Prostate gland (tissue), 2 donors: ENCODE results near the gene ACTN2. TPM values are rescaled to one million over a fixed set of nuclear protein-coding genes. Genes with fewer than 3 reads are reported as not detected.

Source experiments
- DNase-seq: peaks from one replicate; pipeline ENCODE4 v3.0.0-alpha.2; 2019; ENCODE audit warnings: low spot score
- H3K27ac ChIP-seq, 2 donors: fragments of 200-600 bp; sonication (generic); 2 replicates each; pipeline ENCODE4 v1.5.1; 2017 to 2019
- H3K27me3 ChIP-seq: fragments of 200-600 bp; sonication (generic); replicated peaks from 2 replicates; pipeline ENCODE4 v1.5.1; 2019; ENCODE audit not compliant: insufficient read depth
- H3K36me3 ChIP-seq, 2 donors: fragments of 200-600 bp; sonication (generic); 1 replicate in 1 of 2; 2 replicates in 1 of 2; pipeline versions ENCODE4 v1.5.1 to v1.8.1; 2017 to 2019
- H3K4me1 ChIP-seq: fragments of 200-600 bp; sonication (generic); replicated peaks from 2 replicates; pipeline ENCODE4 v1.5.1; 2019
- H3K4me3 ChIP-seq, 2 donors: fragments of 200-600 bp; sonication (generic); 2 replicates each; pipeline ENCODE4 v1.5.1; 2017 to 2019
- H3K9me3 ChIP-seq: fragments of 200-600 bp; sonication (generic); 2 replicates; pipeline ENCODE4 v1.5.1; 2017
- POLR2A ChIP-seq: fragments of 450-650 bp; IDR thresholded peaks from one replicate; pipeline ENCODE4 v1.6.1; 2016; ENCODE audit warnings: antibody characterized with exemption, mild to moderate bottlenecking
- POLR2AphosphoS5 ChIP-seq: sonication (generic); formaldehyde crosslinking; IDR thresholded peaks from one replicate; pipeline ENCODE4 v1.6.1; 2017; ENCODE audit warnings: antibody characterized with exemption
- WGBS: methylation state at CpG from one replicate; pipeline ENCODE4 v1.1.5; 2018; 5-methylcytosine and 5-hydroxymethylcytosine counted together
- intact Hi-C: fragments of 100-400 bp; cut with DNase I; formaldehyde crosslinking; loops from one replicate; pipeline ENCODE4 v1.14.2; 2022
- total RNA-seq, 2 donors: library from RNA; depleted of rRNA; stranded (reverse); fragments of >200 nt; gene quantifications; one replicate each; pipeline ENCODE4 v1.1.0, GENCODE V29; 2016
- TF ChIP-seq, protein P1 (sequence below), 4 experiments: fragments of 200-600 bp in 2 of 4; fragments of 450-650 bp in 2 of 4; sonication (generic) in 2 of 4; IDR thresholded peaks; 1 replicate in 3 of 4; 2 replicates in 1 of 4; pipeline ENCODE4 v1.5.1; 2016 to 2019; ENCODE audit warnings: antibody characterized with exemption in 4 of 4, mild to moderate bottlenecking in 2 of 4, moderate library complexity in 2 of 4

The ACTN2 gene
- total RNA-seq, 2 donors from 2014 or later: 7.6 to 36.4 TPM

DNA sequence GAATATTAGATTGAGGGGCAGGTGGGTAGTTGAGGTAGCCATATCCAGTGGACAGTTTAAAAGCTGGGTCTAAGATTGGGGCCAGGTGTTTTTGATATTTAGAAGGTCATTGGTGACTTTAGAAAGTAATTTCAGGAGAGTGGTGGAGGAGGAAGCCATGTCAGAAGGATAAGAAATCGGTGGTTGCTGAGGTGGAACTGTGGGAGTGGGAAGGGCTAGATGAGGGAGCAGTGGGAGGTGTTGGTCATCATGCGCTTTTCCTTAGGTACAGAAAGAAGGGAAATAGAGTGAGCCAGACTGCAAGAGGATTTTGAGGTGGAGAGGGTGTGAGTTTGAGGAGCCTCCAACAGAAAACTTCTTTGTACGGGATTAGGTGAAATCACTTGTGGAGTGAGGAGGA, 116.0 kb downstream of the ACTN2 start:
- Histone ChIP-seq H3K27ac (no peak overlapping the region), H3K4me3 (no peak overlapping the region), H3K27me3 (no peaks in the 10 kb centered on the region), H3K9me3 (no peaks in the 10 kb centered on the region), H3K36me3 (no peaks in the 10 kb centered on the region), H3K4me1 (no peaks in the 10 kb centered on the region)
- DNase-seq: no peak
- WGBS: 94% methylated on average over 2 of the region's 3 CpGs
- TF ChIP-seq, protein P1, sequence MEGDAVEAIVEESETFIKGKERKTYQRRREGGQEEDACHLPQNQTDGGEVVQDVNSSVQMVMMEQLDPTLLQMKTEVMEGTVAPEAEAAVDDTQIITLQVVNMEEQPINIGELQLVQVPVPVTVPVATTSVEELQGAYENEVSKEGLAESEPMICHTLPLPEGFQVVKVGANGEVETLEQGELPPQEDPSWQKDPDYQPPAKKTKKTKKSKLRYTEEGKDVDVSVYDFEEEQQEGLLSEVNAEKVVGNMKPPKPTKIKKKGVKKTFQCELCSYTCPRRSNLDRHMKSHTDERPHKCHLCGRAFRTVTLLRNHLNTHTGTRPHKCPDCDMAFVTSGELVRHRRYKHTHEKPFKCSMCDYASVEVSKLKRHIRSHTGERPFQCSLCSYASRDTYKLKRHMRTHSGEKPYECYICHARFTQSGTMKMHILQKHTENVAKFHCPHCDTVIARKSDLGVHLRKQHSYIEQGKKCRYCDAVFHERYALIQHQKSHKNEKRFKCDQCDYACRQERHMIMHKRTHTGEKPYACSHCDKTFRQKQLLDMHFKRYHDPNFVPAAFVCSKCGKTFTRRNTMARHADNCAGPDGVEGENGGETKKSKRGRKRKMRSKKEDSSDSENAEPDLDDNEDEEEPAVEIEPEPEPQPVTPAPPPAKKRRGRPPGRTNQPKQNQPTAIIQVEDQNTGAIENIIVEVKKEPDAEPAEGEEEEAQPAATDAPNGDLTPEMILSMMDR (IDR thresholded peaks at IDR 0.05): no peak
- TF ChIP-seq POLR2AphosphoS5 (no peak), POLR2A (no peak)
- intact Hi-C loops: no loop called here

DNA sequence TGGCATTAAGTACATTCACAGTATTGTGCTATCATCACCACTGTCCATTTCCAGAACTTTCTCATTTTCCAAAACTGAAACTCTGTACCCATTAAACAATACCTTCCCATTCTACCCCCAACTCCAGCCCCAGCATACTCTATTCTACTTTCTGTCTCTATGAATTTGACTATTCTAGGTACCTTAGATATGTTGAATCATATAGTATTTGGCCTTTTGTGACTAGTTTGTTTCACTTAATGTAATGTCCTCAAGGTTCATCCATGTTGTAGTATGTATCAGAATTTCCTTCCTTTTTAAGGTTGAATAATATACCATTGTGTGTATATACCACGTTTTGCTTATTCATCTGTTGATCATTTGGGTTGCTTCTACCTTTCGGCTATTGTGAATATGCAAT, 120.3 kb downstream of the ACTN2 start:
- DNase-seq: no peak
- WGBS: 90% methylated on average over 2 of the region's 2 CpGs
- intact Hi-C loops: no loop called here
- no peaks in the 10 kb centered on the region for H3K9me3 ChIP-seq
- no peak overlapping the region for H3K27ac ChIP-seq
- H3K4me3 ChIP-seq: no peak overlapping the region
- H3K27me3 ChIP-seq: no peaks in the 10 kb centered on the region
- no peaks in the 10 kb centered on the region for H3K36me3 ChIP-seq
- H3K4me1 ChIP-seq: no peaks in the 10 kb centered on the region
- TF ChIP-seq POLR2A: no peak
- TF ChIP-seq, protein P1 (IDR thresholded peaks at IDR 0.05): no peak
- TF ChIP-seq POLR2AphosphoS5: no peak

DNA sequence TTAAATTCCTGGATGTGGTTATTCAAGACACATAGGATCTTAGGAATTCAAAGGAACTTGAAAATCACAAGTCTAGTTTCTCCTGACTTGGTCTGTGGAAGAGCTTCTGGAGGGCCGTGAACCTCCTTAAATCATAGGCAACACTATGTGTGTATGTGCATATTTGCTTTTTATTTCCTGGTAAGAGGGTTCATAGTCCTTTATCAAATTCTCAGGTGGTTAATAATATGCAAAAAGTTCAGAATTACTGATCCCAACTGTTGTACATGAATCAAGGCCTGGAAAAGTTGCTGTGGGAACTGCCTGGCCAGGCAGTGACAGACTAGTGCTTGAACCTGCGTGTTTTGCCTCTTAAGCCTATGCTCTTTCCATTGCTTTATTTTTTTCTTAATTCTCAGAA, 121.7 kb downstream of the ACTN2 start:
- Histone ChIP-seq H3K4me3 (no peak overlapping the region), H3K4me1 (no peaks in the 10 kb centered on the region), H3K36me3 (no peaks in the 10 kb centered on the region), H3K9me3 (no peaks in the 10 kb centered on the region), H3K27ac (no peak overlapping the region), H3K27me3 (no peaks in the 10 kb centered on the region)
- intact Hi-C loops: no loop called here
- TF ChIP-seq, protein P1 (IDR thresholded peaks at IDR 0.05): no peak
- TF ChIP-seq POLR2AphosphoS5: no peak
- TF ChIP-seq POLR2A: no peak
- WGBS: 98% methylated on average over 2 of the region's 2 CpGs
- DNase-seq: no peak

DNA sequence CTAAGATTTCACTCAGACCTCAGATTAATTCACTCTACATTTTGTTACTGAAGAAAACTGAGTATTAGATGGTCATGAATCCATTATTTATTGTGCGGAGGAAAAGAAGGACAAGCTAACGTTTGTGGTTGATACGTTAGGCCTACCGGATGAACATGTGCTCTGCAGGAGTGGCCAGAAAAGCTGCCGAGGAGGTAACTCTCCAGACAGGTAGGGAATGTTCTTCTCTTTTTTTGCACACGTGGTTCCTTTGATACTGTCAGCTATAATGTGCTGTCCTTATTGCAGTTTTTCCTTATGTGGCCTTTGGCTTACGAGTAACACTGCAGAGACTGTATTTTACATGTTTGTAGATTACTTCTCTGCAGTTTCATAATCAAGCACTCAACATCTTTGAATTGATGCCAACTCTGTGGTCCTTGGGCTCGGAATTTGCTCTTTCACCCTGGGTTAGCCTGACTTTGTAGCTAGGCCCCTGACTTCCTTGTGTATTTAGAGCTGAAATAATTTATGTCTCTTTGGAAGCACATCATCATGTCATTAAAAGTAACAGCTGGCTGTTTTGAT, 122.3 kb downstream of the ACTN2 start:
- Histone ChIP-seq H3K27ac (no peak overlapping the region), H3K27me3 (no peaks in the 10 kb centered on the region), H3K4me3 (no peak overlapping the region), H3K9me3 (no peaks in the 10 kb centered on the region), H3K36me3 (no peaks in the 10 kb centered on the region), H3K4me1 (no peaks in the 10 kb centered on the region)
- no peak for DNase-seq
- TF ChIP-seq, protein P1 (IDR thresholded peaks at IDR 0.05): no peak
- TF ChIP-seq POLR2A: no peak
- TF ChIP-seq POLR2AphosphoS5: no peak
- WGBS: 76% methylated on average over 8 of the region's 8 CpGs
- intact Hi-C loops: no loop called here

DNA sequence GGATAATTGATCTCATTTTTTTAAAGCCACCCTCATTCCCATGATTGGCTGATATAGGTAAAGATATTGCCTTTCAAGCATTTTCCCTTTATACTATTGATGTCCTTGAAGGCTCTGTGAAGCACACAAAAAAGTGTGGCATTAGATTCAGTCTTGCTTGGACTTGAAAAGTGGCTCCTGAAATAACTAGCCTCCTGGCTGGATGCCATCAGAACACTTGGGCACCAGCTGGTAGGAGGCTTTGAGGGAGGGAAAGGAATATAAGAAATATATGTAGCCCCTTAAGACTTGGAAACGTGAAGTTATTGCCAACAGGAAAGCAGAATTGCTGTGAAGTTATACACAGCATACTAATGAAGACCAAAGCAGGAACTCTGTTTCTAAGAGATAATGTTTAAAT, 122.8 kb downstream of the ACTN2 start:
- Histone ChIP-seq H3K4me3 (no peak overlapping the region), H3K27ac (no peak overlapping the region), H3K27me3 (no peaks in the 10 kb centered on the region), H3K4me1 (no peaks in the 10 kb centered on the region), H3K36me3 (no peaks in the 10 kb centered on the region), H3K9me3 (no peaks in the 10 kb centered on the region)
- WGBS: 76% methylated on average over 1 of the region's 1 CpG
- intact Hi-C loops: no loop called here
- DNase-seq: no peak
- TF ChIP-seq POLR2AphosphoS5 (no peak), POLR2A (no peak)
- TF ChIP-seq, protein P1 (IDR thresholded peaks at IDR 0.05): no peak
